HG02798 (cell line): ENCODE measurements around the gene AAGAB.
"Not testable (repeated sequence)": the region's sequence is repeated elsewhere in the genome, so short reads cannot be mapped to it uniquely, and the experiment has no call there.

Experiments
- ATAC-seq: cut with Tn5 transposase; IDR thresholded peaks from one replicate; pipeline ENCODE4 v1.9.1; 2021; ENCODE audit warnings: mild to moderate bottlenecking; ENCODE audit not compliant: unreplicated experiment, poor library complexity

The AAGAB gene

GRCh38 chr15:67253549-67254237 lies 768 bp downstream of the AAGAB start:
- ATAC-seq = no peak

GRCh38 chr15:67253101-67253500 lies 1.4 kb downstream of the AAGAB start:
- no peak for ATAC-seq

- ATAC-seq = no peak
Observed at GRCh38 chr15:67251318-67251717, 3.1 kb downstream of the AAGAB start.

- ATAC-seq = no peak
Observed at GRCh38 chr15:67249830-67250229, 4.6 kb downstream of the AAGAB start.

- no peak for ATAC-seq
Observed at GRCh38 chr15:67248011-67248505, 6.4 kb downstream of the AAGAB start.

- not testable (repeated sequence) for ATAC-seq
Observed at GRCh38 chr15:67246606-67247005, 7.9 kb downstream of the AAGAB start.

GRCh38 chr15:67244971-67245478 lies 9.4 kb downstream of the AAGAB start:
- ATAC-seq = no peak

- ATAC-seq = no peak
Observed at GRCh38 chr15:67242708-67243111, 11.8 kb downstream of the AAGAB start.

GRCh38 chr15:67241132-67241855 lies 13.2 kb downstream of the AAGAB start:
- ATAC-seq = peak; percentile 78

- ATAC-seq = no peak
Observed at GRCh38 chr15:67240235-67241131, 14.0 kb downstream of the AAGAB start.

GRCh38 chr15:67232591-67232990 lies 21.9 kb downstream of the AAGAB start:
- ATAC-seq = no peak

GRCh38 chr15:67230504-67230903 lies 24.0 kb downstream of the AAGAB start:
- no peak for ATAC-seq

GRCh38 chr15:67228286-67228685 lies 26.2 kb downstream of the AAGAB start:
- no peak for ATAC-seq

- no peak for ATAC-seq
Observed at GRCh38 chr15:67227846-67228245, 26.6 kb downstream of the AAGAB start.

- ATAC-seq = no peak
Observed at GRCh38 chr15:67227431-67227830, 27.0 kb downstream of the AAGAB start.

GRCh38 chr15:67225336-67225735 lies 29.1 kb downstream of the AAGAB start:
- no peak for ATAC-seq

- ATAC-seq = no peak
Observed at GRCh38 chr15:67224889-67225288, 29.6 kb downstream of the AAGAB start.

- no peak for ATAC-seq
Observed at GRCh38 chr15:67219288-67219687, 35.2 kb downstream of the AAGAB start.

GRCh38 chr15:67218428-67218827 lies 36.0 kb downstream of the AAGAB start:
- ATAC-seq = no peak

- no peak for ATAC-seq
Observed at GRCh38 chr15:67216859-67217258, 37.6 kb downstream of the AAGAB start.

GRCh38 chr15:67215102-67215501 lies 39.4 kb downstream of the AAGAB start:
- ATAC-seq = no peak
